ENCODE data around the gene CAMK1D.

DNA sequence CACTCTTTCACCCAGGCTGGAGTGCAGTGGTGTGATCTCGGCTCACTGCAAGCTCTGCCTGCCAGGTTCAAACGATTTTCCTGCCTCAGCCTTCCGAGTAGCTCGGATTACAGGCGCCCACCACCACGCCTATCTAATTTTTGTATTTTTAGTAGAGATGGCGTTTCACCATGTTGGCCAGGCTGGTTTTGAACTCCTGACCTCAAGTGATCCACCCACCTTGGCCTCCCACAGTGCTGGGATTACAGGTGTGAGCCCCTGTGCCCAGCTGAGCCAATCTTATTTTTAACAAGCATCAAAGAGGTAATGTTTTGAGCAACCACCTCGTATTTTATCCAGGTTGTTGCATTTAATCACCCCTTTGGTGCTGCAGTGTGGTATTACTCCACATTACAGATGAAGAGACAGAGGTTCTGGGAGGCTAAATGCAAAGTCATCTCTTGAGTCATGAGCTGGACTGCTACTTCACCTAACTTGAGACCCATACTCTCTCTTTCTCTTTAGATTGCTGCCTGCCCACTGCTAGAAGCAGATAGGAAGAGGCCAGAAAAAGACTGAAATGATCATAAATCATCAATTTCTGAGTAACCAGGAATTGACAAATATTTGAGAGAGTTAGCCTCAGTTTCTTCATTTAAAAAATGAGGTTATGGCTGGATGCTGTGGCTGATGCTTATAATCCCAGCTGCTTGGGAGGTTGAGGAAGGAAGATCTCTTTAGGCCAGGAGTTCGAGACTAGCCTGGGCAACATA is 116.2 kb downstream of the CAMK1D start:
- TF ChIP-seq POLR2AphosphoS5 (IDR thresholded peaks at IDR 0.05; ENCODE audit: low read length) (no peak), NFYB (IDR thresholded peaks at IDR 0.05; ENCODE audit: insufficient read depth, low read depth, low read length) (no peak), SREBF2 (IDR thresholded peaks at IDR 0.05; ENCODE audit: low read length) (no peak), POLR2A (IDR thresholded peaks at IDR 0.05; ENCODE audit: low read depth, low read length) (no peak), TAF1 (IDR thresholded peaks at IDR 0.05; ENCODE audit: borderline replicate concordance, low read depth, low read length) (no peak), EZH2 (IDR thresholded peaks at IDR 0.05; ENCODE audit: borderline replicate concordance, control insufficient read depth, low read depth, low read length) (no peak), RAD21 (IDR thresholded peaks at IDR 0.05; ENCODE audit: insufficient read depth, low read depth, low read length) (no peak), SIX5 (IDR thresholded peaks at IDR 0.05; ENCODE audit: low read depth, low read length, severe bottlenecking) (no peak), NRF1 (conservative IDR thresholded peaks at IDR 0.05; ENCODE audit: low read depth, low read length) (no peak), MYC (IDR thresholded peaks at IDR 0.05; ENCODE audit: insufficient read depth, insufficient read length, insufficient replicate concordance, low read length, severe bottlenecking) (no peak), CHD2 (IDR thresholded peaks at IDR 0.05; ENCODE audit: borderline replicate concordance, low read depth, low read length) (no peak), JUND (IDR thresholded peaks at IDR 0.05; ENCODE audit: low read depth, low read length) (no peak)
- TF ChIP-seq, protein P1, sequence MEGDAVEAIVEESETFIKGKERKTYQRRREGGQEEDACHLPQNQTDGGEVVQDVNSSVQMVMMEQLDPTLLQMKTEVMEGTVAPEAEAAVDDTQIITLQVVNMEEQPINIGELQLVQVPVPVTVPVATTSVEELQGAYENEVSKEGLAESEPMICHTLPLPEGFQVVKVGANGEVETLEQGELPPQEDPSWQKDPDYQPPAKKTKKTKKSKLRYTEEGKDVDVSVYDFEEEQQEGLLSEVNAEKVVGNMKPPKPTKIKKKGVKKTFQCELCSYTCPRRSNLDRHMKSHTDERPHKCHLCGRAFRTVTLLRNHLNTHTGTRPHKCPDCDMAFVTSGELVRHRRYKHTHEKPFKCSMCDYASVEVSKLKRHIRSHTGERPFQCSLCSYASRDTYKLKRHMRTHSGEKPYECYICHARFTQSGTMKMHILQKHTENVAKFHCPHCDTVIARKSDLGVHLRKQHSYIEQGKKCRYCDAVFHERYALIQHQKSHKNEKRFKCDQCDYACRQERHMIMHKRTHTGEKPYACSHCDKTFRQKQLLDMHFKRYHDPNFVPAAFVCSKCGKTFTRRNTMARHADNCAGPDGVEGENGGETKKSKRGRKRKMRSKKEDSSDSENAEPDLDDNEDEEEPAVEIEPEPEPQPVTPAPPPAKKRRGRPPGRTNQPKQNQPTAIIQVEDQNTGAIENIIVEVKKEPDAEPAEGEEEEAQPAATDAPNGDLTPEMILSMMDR (IDR thresholded peaks at IDR 0.05 in 2 of 3, conservative IDR thresholded peaks at IDR 0.05 in 1 of 3; ENCODE audit: control insufficient read depth in 2 of 3, extremely low read depth in 1 of 3, insufficient read depth in 1 of 3, low read depth in 3 of 3, low read length in 3 of 3), result no peak
- TF ChIP-seq, protein P2, sequence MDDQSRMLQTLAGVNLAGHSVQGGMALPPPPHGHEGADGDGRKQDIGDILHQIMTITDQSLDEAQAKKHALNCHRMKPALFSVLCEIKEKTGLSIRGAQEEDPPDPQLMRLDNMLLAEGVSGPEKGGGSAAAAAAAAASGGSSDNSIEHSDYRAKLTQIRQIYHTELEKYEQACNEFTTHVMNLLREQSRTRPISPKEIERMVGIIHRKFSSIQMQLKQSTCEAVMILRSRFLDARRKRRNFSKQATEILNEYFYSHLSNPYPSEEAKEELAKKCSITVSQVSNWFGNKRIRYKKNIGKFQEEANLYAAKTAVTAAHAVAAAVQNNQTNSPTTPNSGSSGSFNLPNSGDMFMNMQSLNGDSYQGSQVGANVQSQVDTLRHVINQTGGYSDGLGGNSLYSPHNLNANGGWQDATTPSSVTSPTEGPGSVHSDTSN (IDR thresholded peaks at IDR 0.05; ENCODE audit: insufficient replicate concordance, low read depth, low read length), result no peak

Data from GM12878 (cell line).